Renal cortex interstitium (tissue), 11 donors: Measurements from ENCODE around the gene OCIAD1. TPM values are rescaled to one million over a fixed set of nuclear protein-coding genes. Genes with fewer than 3 reads are reported as not detected.
A peak's percentile ranks its signal among the peaks of the same experiment; 100 is the strongest.

Experiments used
- DNase-seq, 11 donors: peaks; one replicate each; pipeline ENCODE4 v3.0.0-alpha.2; 2013; ENCODE audit warnings: low read depth in 9 of 11, low spot score in 4 of 11; ENCODE audit errors: extremely low read depth in 1 of 11
- polyA plus RNA-seq, 3 donors: library from polyadenylated mRNA; unstranded; fragments of 120-200 nt; gene quantifications; one replicate each; pipeline ENCODE4 v1.2.1, GENCODE V29; 2013; ENCODE audit not compliant: insufficient read length in 3 of 3

The OCIAD1 gene
- polyA plus RNA-seq, 3 donors: 224 to 295 (median 256) TPM

- DNase-seq: peak in 2 of 11 donors; percentile 1 to 22
Measured at GRCh38 chr4:48905363-48906015, 74.6 kb downstream of the OCIAD1 start.

- DNase-seq: peak; percentile 44 to 77 (median 62)
Measured at GRCh38 chr4:48906206-48907173, 75.6 kb downstream of the OCIAD1 start, which contains the start of gene OCIAD2. Gene OCIAD2 (minus strand): TSS chr4:48906774. CDS start chr4:48904549, 2,225 bp downstream.

GRCh38 chr4:48907706-48908477, 77.0 kb downstream of the OCIAD1 start:
- no peak for DNase-seq

GRCh38 chr4:48908687-48909086, 77.8 kb downstream of the OCIAD1 start:
- no peak for DNase-seq

GRCh38 chr4:48909697-48910096, 78.8 kb downstream of the OCIAD1 start:
- DNase-seq: no peak

- DNase-seq: no peak
Measured at GRCh38 chr4:48910511-48910910, 79.6 kb downstream of the OCIAD1 start.

Other genes with a start within 250 kb of the OCIAD1 start
- 10 to 100 TPM; 40.7 to 47.3 (median 46.9) TPM for gene FRYL, start 50.8 kb upstream of the OCIAD1 start, polyA plus RNA-seq
- 100 to 1,000 TPM; 198 to 245 (median 210) TPM for gene OCIAD2, start 75.7 kb downstream of the OCIAD1 start, polyA plus RNA-seq
- gene CWH43, start 155.2 kb downstream of the OCIAD1 start, polyA plus RNA-seq: 1 to 10 TPM; 4.7 to 5.5 (median 5.4) TPM